ENCODE results near the gene PIGN.

- TF ChIP-seq CTCF (IDR thresholded peaks at IDR 0.05) (no peak), POLR2A (IDR thresholded peaks at IDR 0.05) (peak in 1 of 4 donors; percentile 80), EP300 (IDR thresholded peaks at IDR 0.05) (no peak), POLR2AphosphoS5 (IDR thresholded peaks at IDR 0.05) (peak; percentile 28 to 93 (median 88))
Observed at GRCh38 chr18:62186774-62187542, at the start of gene PIGN, which contains the start of gene RELCH.
